Thymus (tissue), 11 donors: ENCODE data around the gene TTC3. TPM values are rescaled to one million over a fixed set of nuclear protein-coding genes. Genes with fewer than 3 reads are reported as not detected.
"Not testable (repeated sequence)": the region's sequence is repeated elsewhere in the genome, so short reads cannot be mapped to it uniquely, and the experiment has no call there.

Experiments used
- DNase-seq, 9 donors: peaks; one replicate each; pipeline ENCODE4 v3.0.0-alpha.2; 2013; ENCODE audit warnings: low spot score in 9 of 9, low read depth in 6 of 9, missing footprints in 1 of 9
- H3K27ac ChIP-seq, 2 donors: one replicate each; pipeline ENCODE4 v1.5.1; 2013; ENCODE audit warnings: control low read depth in 1 of 2, low read depth in 1 of 2, low read length in 1 of 2, mild to moderate bottlenecking in 1 of 2, moderate library complexity in 1 of 2
- H3K27me3 ChIP-seq, 2 donors: one replicate each; pipeline ENCODE4 v1.5.1; 2013; ENCODE audit warnings: low read length in 1 of 2; ENCODE audit not compliant: control insufficient read depth in 2 of 2, insufficient read depth in 1 of 2
- H3K36me3 ChIP-seq, 2 donors: one replicate each; pipeline ENCODE4 v1.5.1; 2013; ENCODE audit warnings: low read length in 1 of 2, mild to moderate bottlenecking in 1 of 2, moderate library complexity in 1 of 2; ENCODE audit not compliant: control insufficient read depth in 2 of 2, insufficient read depth in 2 of 2
- H3K4me1 ChIP-seq, 2 donors: one replicate each; pipeline ENCODE4 v1.5.1; 2013; ENCODE audit warnings: low read length in 2 of 2; ENCODE audit not compliant: control insufficient read depth in 2 of 2, insufficient read depth in 2 of 2
- H3K4me3 ChIP-seq, 2 donors: one replicate each; pipeline ENCODE4 v1.5.1; 2013; ENCODE audit warnings: low read length in 2 of 2, control low read depth in 1 of 2, mild to moderate bottlenecking in 1 of 2
- H3K9me3 ChIP-seq, 2 donors: one replicate each; pipeline ENCODE4 v1.5.1; 2013; ENCODE audit warnings: low read length in 1 of 2, mild to moderate bottlenecking in 1 of 2; ENCODE audit not compliant: control insufficient read depth in 2 of 2, insufficient read depth in 1 of 2
- WGBS: extraction: QIAGEN DNeasy Blood & Tissue Kit; methylation state at CpG from one replicate; pipeline ENCODE4 v1.1.7; 2013; 5-methylcytosine and 5-hydroxymethylcytosine counted together
- polyA plus RNA-seq: library from polyadenylated mRNA; stranded (reverse); fragments of 200-250 nt; gene quantifications from one replicate; pipeline ENCODE4 v1.2.3, GENCODE V29; 2013
- total RNA-seq: library from RNA; stranded (reverse); fragments of 120-200 nt; gene quantifications from one replicate; pipeline ENCODE4 v1.2.4, GENCODE V29; 2013
- donor health status: healthy.

Gene TTC3
- total and polyA plus RNA-seq, 2 donors, result 37.7 to 80.2 TPM

DNA sequence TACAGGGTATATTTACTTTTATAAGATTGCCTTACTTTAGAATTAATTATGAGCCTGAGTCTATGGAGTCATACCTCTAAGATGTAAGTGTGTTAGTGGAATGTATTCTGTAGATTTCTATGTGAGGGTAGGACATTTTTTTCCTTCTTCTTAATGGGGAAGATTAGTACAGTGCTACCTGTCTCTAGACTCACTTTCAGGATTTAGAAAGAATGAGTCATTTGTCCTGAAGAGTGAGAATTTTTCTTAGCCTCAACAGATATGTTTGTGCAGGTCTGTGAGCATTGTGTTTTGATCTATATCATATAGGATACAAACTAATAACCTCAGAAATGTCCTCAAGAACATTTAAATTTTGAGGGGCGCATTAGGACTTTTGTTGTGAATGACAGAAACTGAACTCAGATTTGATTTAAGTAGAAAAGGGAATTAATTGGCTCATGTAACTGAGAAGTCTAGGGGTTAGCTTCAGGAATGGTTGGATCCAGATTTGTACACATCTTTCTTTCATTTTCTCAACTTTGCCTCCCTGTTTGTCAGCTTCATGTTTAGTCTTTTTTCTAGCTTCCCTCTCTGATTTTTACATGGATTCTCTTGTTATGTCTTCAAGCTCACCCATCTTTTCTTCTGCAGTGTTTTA lies 45.3 kb downstream of the TTC3 start:
- Histone ChIP-seq H3K36me3 (no peaks in the 10 kb centered on the region), H3K4me1 (no peaks in the 10 kb centered on the region), H3K27ac (no peak overlapping the region), H3K4me3 (no peak overlapping the region), H3K9me3 (no peaks in the 10 kb centered on the region), H3K27me3 (no peaks in the 10 kb centered on the region)
- DNase-seq, result no peak
- whole genome bisulfite sequencing, result 65% methylated on average over 1 of the region's 1 CpG

DNA sequence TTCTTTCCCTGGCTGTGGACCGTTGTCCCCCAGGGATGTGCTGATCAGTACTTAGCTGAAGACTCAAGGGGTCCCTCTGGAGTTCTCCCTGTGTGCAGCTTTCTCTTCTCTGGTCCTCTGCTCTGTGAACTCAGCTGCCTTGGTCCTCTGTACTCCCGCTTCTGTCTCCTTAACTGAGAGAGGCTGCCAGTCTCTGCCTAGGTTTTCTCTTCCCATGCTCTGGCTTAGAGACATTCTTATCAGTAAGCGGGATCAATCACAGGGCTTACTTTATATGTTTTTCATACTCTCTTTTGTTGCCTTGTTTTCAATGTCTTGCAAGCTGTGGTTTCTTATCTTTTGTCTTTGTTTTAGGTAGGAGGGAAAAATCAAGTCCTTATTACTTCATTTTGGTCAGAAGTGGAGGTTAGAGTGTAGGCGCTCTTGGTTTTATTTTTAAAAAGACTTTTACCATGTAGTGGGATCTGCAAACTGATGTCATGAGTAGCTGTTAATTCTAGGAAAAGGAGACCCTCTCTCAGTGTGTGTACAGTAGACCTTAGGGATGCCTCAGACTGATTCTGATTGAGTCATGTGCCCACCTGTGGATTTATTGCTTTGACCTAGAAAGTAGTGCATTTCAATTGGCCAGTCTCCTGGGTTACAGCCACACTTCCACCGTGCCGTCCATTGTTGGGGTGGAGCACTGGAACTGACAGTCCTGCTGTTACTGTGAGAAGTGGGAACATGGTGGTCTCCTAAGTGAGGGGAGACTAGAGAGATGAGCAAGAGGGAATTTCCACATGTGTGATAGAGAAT lies 46.6 kb downstream of the TTC3 start:
- H3K4me3 ChIP-seq, result no peak overlapping the region
- H3K4me1 ChIP-seq, result no peaks in the 10 kb centered on the region
- H3K36me3 ChIP-seq, result peaks cover 0 to 3% of the 10 kb centered on the region in 2 donors
- DNase-seq, result peak in 1 of 9 donors; percentile 6
- no peaks in the 10 kb centered on the region for H3K9me3 ChIP-seq
- no peak overlapping the region for H3K27ac ChIP-seq
- WGBS, result 95% methylated on average over 6 of the region's 6 CpGs
- no peaks in the 10 kb centered on the region for H3K27me3 ChIP-seq

DNA sequence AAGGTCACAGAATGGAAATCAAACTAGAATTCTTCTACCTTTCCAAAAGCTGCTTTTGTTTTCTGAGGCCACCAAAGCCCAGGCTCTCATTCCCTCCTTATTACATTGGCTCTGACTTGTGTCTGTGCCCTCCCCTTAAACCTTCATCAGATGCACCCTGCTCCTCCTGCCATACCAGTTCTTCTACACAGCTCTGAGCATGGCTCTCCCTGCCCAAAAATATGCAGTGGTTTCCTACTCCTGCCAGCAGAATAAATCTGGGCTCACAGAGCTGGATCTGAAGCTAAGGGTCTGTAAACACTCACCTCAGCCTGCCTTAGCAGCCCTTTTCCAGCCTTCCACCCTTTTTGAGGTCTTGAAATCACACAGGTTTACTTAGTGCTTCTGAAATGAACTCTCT lies 55.0 kb downstream of the TTC3 start:
- no peaks in the 10 kb centered on the region for H3K4me1 ChIP-seq
- H3K9me3 ChIP-seq, result no peaks in the 10 kb centered on the region
- no peaks in the 10 kb centered on the region for H3K27me3 ChIP-seq
- no peak for DNase-seq
- no peak overlapping the region for H3K4me3 ChIP-seq
- H3K36me3 ChIP-seq, result peaks cover 11 to 33% of the 10 kb centered on the region in 2 donors
- no peak overlapping the region for H3K27ac ChIP-seq

DNA sequence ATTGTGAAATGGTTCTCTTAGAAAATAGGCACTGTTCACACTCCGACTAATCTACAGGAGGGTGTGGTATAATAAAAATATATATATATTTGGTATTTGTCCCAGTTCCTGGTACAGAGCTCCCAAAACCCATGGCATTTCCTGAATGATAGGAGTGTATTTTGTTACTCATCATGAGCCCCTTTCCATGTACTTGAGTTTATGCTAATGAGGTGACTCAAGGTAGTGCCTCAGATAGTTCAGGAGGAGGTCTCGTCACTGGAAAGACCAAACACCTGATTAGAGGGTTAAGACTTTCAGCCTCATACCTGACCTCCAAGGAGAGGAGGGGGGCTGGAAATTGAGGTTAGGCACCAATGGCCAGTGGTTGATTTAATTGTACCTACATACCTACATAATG lies 57.9 kb downstream of the TTC3 start:
- H3K4me1 ChIP-seq, result no peaks in the 10 kb centered on the region
- no peaks in the 10 kb centered on the region for H3K9me3 ChIP-seq
- H3K36me3 ChIP-seq, result peaks cover 11 to 43% of the 10 kb centered on the region in 2 donors
- DNase-seq, result no peak
- H3K27me3 ChIP-seq, result no peaks in the 10 kb centered on the region
- over 99% methylated on average over 2 of the region's 2 CpGs for WGBS
- H3K4me3 ChIP-seq, result no peak overlapping the region
- H3K27ac ChIP-seq, result no peak overlapping the region

DNA sequence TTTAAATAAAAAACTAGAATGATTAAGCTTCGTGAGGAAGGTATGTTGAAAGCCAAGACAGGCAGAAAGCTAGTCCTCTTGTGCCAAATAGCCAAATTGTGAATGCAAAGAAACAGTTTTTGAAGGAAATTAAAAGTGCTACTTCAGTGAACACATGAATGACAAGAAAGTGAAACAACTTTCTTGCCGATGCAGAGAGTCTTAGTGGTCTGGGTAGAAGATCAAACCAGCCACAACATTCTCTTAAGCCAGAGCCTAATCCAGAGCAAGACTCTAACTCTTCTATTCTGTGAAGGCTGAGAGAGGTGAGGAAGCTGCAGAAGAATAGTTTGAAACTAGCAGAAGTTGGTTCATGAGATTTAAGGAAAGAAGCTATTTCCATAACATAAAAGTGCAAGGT lies 63.2 kb downstream of the TTC3 start:
- peak in 1 of 9 donors; percentile 10 for DNase-seq

DNA sequence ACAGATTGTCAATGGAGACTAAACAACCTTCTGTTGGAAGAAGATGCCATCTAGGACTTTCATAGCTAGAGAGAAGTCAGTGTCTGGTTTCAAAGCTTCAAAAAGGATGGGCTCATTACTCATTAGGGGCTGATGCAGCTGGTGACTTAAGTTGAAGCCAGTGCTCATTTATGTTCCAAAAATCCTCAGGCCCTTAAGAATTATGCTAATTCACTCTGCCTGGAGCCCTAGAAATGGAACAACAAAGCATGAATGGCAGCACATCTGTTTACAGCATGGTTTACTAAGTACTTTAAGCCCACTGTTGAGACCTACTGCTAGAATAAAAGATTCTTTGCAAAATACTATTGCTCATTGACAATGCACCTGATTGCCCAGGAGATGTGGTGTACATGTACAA lies 63.7 kb downstream of the TTC3 start:
- H3K36me3 ChIP-seq, result peaks cover 10 to 42% of the 10 kb centered on the region in 2 donors
- no peaks in the 10 kb centered on the region for H3K27me3 ChIP-seq
- no peaks in the 10 kb centered on the region for H3K9me3 ChIP-seq
- DNase-seq, result no peak
- H3K4me1 ChIP-seq, result no peaks in the 10 kb centered on the region
- H3K27ac ChIP-seq, result no peak overlapping the region
- H3K4me3 ChIP-seq, result no peak overlapping the region

More for the DNA sequence above, 63.2 kb downstream of the TTC3 start:
- no peak overlapping the region for H3K27ac ChIP-seq
- no peaks in the 10 kb centered on the region for H3K27me3 ChIP-seq
- no peak overlapping the region for H3K4me3 ChIP-seq
- H3K36me3 ChIP-seq, result peaks cover 10 to 45% of the 10 kb centered on the region in 2 donors
- 70% methylated on average over 2 of the region's 2 CpGs for WGBS
- no peaks in the 10 kb centered on the region for H3K4me1 ChIP-seq
- H3K9me3 ChIP-seq, result no peaks in the 10 kb centered on the region

DNA sequence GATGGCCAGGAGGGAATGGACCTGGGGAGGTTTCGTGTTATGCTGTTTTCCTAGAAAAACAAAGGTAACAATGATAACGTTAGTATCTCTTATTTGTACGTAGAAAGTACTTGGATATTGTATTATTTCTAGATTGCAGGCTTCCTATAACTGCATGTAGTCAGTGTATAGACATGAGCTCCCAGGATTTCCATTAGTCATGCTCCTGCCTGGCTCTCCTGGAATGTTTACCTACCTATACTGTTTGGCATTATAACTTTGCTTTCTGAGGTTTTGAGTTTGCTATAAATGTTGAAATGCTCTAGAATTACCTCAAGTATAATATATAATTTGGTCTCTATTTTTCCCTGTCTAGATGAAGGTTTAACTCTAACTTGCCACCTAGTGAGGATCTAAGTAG lies 66.1 kb downstream of the TTC3 start:
- Histone ChIP-seq H3K4me3 (no peak overlapping the region), H3K36me3 (peaks cover 10 to 37% of the 10 kb centered on the region in 2 donors), H3K4me1 (no peaks in the 10 kb centered on the region), H3K9me3 (no peaks in the 10 kb centered on the region), H3K27ac (no peak overlapping the region), H3K27me3 (no peaks in the 10 kb centered on the region)
- no peak for DNase-seq
- WGBS, result 98% methylated on average over 3 of the region's 3 CpGs

DNA sequence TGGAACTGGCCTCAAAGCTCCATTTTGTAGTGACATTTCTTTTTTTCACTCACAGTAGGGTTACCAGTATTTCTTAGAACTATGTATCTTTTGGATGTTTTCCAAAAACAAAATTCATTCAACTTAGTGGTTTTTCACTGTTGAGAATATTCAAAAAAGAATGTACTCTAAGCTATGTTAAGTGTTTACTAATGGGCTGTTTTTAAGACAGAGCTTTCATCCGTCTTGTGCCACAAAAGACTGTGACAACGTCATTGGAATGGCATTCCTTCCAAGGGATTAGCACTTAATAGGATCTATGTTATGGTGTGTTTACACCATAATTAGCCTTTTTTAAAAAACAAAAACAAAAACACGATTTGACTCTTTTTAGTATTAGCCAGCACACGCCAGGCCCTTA lies 66.8 kb downstream of the TTC3 start:
- DNase-seq, result no peak
- WGBS, result 97% methylated on average over 4 of the region's 4 CpGs
- H3K27me3 ChIP-seq, result no peaks in the 10 kb centered on the region
- peaks cover 16 to 39% of the 10 kb centered on the region in 2 donors for H3K36me3 ChIP-seq
- H3K4me1 ChIP-seq, result no peaks in the 10 kb centered on the region
- H3K4me3 ChIP-seq, result no peak overlapping the region
- no peaks in the 10 kb centered on the region for H3K9me3 ChIP-seq
- no peak overlapping the region for H3K27ac ChIP-seq

DNA sequence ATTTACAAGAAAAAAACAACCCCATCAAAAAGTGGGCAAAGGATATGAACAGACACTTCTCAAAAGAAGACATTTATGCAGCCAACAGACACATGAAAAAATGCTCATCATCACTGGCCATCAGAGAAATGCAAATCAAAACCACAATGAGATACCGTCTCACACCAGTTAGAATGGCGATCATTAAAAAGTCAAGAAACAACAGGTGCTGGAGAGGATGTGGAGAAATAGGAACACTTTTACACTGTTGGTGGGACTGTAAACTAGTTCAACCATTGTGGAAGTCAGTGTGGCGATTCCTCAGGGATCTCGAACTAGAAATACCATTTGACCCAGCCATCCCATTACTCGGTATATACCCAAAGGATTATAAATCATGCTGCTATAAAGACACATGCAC lies 70.3 kb downstream of the TTC3 start:
- peaks cover 10 to 32% of the 10 kb centered on the region in 2 donors for H3K36me3 ChIP-seq
- not testable (repeated sequence) for H3K4me1 ChIP-seq, H3K9me3 ChIP-seq, H3K27ac ChIP-seq, DNase-seq, H3K27me3 ChIP-seq, H3K4me3 ChIP-seq
- 93% methylated on average over 5 of the region's 5 CpGs for WGBS
